HG02852 (cell line): ENCODE measurements around the gene MRRF.
"Not testable (repeated sequence)": the region's sequence is repeated elsewhere in the genome, so short reads cannot be mapped to it uniquely, and the experiment has no call there.

Source experiments
- ATAC-seq: cut with Tn5 transposase; IDR thresholded peaks from one replicate; pipeline ENCODE4 v1.9.1; 2021; ENCODE audit warnings: mild to moderate bottlenecking, moderate library complexity; ENCODE audit not compliant: unreplicated experiment

MRRF gene

DNA sequence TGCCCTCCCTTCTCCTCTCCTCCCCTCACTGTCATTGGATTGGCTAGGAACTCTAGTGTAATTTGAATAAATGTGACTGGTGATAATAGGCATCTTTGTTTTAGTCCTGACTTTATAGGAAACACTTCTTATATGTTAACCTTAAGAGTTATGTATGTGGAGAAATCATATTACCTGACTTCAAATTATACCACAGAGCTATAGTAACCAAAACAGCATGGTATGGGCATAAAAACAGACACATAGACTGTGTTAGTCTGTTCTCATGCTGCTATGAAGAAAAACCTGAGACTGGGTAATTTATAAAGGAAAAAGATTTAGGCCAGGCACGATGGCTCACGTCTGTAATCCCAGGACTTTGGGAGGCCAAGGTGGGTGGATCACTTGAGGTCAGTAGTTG is 9.4 kb downstream of the MRRF start:
- no peak for ATAC-seq

DNA sequence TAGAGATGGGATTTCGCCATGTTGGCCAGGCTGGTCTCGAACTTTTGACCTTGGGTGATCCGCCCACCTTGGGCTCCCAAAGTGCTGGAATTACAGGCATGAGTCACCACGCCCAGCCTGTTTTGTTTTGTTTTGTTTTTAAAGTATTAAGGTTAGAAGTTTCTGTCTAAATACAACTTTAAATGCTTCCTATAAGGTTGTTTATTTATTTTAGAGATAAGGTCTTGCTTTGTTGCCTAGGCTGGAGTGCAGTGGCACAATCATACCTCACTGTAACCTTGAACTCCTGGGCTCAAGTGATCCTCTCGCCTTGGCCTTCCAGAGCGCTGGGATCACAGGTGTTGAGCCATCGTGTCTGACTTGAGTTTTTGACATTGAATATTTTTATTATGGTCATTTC is 11.4 kb downstream of the MRRF start:
- ATAC-seq: no peak

DNA sequence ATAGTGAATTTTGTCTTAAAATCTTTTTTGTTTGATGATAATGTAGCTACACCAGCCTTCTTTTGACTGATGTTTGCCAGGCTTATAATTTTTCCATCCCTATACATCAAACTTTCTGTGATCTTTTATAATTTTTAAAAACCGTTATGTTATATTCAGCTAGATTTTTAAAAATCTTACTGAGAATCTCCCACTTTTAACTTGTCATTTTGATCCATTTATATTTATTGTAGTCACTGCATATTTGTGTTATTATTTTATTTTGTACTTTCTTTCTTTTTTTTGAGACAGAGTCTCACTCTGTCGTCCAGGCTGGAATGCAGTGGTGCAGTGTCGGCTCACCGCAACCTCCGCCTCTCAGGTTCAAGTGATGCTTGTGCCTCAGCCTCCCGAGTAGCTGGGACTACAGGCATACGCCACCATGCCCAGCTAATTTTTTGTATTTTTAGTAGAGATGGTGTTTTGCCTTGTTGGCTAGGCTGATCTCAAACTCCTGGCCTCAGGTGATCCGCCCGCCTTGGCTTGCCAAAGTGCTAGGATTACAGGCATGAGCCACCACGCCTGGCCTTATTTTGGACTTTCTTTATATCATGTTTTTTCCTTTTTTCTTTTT is 12.7 kb downstream of the MRRF start:
- ATAC-seq: no peak

DNA sequence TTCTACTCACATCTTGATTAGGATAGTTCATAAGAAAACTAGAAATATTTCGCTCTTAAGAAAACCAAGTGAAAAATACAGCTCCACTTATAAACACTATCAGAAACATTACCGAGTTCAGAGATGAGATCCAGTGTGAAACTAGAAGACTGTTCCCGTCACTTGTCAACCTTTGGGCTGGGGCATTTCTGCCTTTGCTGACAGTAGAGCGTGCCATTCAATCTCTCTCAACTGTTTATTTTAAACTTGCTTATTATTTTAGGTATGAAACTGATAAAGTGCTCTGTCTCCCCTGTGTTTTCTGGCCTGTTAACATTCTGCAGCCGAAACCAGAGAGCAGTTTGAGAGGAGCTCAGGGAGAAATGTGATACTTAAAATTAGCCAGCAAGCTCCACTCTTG is 16.7 kb downstream of the MRRF start:
- no peak for ATAC-seq

DNA sequence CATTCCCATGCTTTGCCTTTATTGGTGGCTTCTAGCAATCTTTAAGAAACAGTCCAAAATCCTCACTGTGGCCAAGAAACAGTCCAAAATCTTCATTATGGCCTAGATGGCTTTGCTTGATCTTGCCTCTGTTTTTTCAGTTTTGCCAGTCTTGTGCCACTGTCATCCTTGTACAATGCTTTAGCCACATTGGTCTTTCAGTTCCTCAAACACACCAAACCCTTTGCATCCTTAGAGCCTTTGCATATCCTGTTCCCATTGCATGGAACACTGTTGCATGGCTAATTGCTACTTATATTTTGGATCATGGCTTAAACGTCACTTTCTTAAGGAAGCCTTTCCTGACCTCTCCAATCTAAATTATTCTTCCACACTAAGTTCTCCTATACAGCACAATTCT is 22.1 kb downstream of the MRRF start:
- ATAC-seq: peak; percentile 61

DNA sequence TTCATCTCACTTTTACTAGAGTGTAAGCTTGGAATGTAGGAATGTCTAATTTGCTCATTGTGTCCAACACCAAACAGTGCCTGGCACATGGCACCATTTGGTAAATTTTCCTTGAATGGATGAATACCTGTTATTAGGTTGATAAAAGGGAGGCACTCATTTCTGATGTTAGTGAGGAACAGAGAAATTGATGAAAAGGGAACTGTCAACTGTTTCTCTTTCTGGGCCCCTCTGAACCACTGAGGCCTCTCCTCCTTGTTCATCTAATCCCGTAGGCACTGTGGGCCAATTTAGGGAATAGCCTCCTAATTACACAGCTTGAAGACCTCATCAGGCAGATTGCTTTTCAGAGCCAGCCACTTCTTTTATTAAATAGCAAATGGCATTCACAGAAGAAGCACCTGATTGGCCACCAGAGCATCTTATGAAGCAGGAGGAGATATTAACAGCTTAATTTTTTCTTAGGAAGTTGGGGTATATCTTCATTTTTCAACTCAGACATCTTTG is 22.6 kb downstream of the MRRF start:
- no peak for ATAC-seq

DNA sequence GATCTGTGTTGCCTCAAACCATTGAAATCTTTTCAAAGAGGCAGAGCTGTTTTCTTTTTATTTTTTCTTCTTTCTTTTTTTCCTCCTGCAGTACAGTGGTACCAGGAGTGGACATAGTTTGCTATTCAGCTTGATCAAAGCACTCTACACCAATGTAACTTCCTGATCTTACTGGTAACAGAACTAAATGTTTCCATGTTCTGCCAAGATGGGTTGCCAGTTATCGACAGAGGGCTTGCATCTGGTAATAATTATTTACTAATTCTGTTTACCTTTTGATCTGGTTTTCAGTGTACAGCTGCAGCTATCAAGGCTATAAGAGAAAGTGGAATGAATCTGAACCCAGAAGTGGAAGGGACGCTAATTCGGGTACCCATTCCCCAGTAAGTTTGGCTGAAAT is 26.8 kb downstream of the MRRF start:
- ATAC-seq: no peak

DNA sequence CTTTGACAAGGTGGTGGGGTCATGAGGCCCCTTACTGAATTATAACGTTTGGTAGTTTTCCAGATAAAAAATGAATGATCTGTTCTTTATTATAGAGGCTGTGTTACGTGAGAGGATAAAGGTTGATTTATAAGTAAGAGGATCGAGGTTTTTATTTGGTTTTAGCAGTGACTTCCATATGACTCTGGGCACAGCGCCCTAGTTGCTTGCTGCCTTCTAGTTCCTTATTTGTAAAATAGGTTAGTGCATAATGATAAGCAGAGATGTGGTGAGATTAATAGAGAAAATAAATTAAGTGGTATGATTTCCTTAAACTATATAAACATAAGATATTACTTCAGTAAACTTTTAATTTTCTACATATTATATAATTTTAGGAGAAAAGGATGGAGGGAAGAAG is 29.8 kb downstream of the MRRF start:
- ATAC-seq: no peak

DNA sequence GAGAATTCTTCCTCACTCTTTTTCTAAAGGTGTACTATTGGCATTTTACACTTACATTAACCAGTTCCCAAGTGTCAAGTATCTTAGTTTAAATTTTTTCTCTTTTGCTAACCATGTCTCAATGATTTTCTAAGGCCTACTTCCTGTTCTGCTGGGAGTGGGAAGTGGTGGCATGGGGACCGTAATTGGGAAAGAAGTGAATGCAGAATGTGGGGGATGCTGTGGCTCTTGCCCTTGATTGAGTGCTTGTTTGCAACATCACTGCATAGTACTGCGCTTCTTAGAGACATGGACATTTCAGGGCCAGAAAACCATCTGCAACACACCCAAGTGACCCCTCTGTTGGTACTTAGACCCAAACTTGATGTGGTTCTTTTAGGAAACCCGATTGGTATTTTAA is 32.8 kb downstream of the MRRF start:
- ATAC-seq: no peak

DNA sequence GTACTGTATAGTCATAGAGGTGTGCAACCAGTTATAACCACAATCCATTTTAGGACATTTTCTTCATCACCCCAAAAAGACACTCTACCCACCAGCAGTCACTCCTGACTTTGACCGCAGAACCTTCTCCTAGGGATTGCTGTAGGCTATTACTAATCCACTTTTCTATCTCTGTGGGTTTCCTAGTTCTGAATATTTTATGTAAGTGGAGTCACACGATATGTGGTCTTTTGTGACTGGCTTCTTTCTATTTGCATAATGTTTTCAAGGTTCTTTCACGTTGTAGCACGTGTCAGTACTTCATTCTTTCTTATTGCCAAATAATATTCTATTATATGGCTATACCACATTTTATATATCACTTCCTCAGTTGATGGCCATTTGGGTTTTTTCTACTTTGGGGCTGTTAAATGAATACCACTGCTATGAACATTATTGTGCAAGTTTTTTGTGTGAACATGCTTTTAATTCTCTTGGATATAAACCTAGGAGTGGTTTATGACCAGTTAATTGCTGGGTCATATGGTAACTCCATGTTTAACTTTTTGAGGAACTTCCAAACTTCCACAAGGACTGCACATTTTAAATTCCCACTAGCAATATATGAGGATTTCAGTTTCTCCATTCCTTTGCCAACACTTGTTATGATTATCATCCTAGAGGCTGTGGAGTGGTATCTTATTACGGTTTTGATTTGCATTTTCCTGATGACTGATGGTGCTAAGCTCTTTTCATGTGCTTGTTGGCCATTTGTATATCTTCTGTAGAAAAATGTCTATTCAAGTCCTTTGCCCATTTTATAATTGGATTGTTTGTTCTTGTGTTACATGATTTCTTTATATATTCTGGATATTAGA is 37.8 kb downstream of the MRRF start:
- no peak for ATAC-seq

DNA sequence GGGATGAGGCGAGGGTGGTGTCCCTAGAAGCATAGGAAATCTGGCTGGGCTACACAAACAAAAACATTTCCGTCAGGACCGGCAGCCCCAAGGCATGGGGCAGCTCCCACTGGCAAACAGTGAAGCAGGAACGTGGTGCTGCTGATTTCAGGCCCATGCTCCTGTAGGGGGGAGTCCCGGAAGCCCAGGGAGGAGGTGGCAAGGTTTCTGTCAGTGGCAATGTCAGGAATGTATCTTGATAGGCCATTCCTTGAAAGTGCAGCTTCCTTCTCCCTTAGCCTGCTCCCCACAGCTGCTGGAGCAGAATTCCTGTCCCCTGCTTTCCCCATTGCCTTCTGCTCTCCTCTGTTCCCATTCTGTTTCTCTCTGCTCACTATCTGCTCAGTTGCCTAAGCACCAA is 42.4 kb downstream of the MRRF start:
- ATAC-seq: no peak

DNA sequence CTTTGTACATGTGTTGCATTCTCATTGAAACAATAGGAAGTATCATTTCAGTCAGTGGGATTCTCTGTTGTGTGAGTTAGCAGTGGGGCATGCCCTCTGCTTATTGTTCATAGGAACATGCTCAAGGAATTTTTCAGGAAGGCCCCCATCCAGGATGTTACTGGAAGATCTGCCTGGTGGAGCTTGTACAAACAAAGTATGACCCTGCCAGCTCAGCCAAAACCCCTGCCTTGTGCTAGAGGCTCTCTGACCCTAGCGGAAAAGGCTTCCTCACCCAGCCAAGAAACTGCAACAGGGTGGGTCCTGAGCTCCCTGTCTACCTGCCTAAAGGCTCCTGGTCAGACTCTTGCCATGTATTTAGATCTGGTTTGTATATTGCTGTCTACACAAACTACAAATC is 43.2 kb downstream of the MRRF start:
- ATAC-seq: no peak

DNA sequence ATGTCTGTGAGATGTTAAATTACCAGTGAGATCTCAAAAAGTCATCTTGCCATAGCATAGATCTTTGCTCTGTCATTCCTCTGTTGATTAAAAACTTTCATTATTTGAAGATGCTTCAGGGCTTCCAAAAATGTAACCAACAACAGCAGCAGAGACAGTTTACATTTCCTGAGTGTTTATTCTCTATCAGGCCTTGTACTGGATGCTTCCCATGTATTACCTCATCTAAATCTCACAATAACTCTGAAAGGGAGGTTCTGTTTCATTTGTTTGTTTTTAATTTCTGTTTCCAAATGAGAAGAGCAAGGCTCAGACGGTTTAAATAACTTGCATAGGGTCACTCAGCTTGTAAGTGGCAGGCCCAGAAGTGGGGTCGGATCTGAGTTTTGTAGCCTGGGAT is 45.2 kb downstream of the MRRF start:
- no peak for ATAC-seq

DNA sequence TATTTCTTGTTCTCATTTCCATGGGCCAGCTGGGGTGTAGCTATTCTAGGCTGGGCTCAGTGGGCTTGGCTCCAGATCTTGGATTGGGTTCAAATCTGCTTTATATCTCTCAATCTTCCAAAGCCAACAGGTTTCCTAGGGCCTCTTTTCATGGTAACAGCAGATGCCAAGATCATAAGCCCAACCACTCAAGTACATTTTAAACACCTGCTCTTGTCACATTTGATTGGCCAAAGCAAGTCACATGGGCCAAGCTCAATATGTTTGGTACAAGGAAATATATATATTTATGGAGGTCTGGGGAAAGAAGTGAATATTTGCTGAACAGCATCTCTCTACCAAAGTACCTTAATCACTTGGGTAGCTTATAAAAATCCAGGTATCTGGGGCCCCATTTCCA is 49.5 kb downstream of the MRRF start:
- ATAC-seq: no peak

DNA sequence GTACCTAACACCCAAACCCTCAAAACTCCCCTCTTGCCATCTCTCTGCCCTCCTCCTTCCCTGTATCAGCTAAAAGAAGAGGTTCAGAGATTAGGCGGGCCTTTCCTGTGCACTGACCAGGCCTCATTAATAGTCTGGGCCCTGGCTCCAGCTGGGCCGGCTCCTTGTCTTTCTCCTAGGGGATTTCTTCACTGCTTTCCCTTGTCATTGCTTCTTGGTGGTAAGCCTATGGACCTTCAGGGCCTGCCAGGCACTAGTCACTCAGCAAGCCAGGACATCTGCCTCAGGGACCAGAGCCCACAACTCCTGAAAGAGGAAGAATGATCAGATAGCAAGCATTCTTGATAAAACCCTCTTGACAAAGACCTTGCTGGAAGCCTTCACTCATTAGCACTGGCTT is 50.9 kb downstream of the MRRF start:
- no peak for ATAC-seq

DNA sequence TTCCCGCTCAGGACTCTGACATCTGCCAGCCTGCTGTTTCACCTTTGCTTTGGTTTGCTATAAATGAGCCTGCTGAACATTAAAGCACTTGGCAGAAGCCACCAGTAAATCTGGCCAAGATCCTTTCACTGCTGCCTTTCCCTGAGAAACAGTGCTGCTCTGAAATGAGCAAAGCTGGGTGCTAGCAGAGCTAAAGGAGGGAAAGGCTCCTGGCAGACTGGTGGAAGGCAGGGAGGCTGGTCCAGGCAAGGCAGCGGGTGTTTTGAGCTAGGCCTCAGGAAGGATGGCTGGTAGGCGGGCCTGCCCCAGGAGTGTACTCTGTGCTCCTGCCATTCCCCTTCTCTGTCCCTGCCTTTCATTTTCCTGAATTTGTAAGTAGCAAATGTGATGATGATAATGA is 53.6 kb downstream of the MRRF start:
- ATAC-seq: no peak

DNA sequence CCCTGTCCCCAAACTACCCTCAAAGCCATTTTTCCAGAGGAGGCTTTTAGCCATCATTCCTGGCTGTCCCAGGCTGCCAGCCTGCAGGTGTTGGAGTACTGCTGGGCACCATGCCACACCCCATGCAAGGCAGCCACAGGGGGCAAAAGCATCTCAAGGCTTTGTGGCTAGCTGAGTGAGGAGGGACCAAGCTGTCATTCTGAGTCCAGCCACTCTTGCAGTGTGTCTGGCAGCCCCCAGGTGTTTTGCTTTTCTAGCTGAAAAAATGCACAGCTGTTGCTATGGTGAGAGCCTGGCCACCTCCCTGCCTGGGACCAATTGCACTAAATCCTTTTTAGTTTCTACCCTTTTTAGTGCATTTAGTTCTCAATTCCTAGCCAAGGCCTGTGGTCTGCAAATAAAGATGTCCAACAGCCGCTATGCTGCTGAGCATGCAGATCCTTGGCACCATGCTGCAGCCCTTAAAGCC is 55.8 kb downstream of the MRRF start:
- no peak for ATAC-seq

DNA sequence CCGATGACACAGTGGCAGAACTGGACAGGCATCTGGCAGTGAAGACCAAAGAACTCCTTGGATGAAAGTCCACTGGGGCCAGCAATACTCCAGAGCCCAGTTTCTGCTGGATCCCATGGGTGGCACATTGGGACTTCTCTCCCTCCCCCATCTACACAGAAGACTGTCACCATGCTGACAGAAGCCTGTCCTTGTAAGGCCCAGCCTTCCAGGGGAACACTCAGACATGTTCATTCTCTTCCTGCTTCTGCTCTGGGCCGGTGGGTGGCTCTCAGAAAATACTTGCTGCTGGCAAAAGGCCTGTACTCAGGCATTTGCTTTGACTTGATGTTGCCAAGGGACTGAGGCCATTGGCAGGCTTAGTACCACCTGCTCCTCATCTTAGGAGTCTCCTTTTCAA is 57.9 kb downstream of the MRRF start:
- ATAC-seq: no peak

DNA sequence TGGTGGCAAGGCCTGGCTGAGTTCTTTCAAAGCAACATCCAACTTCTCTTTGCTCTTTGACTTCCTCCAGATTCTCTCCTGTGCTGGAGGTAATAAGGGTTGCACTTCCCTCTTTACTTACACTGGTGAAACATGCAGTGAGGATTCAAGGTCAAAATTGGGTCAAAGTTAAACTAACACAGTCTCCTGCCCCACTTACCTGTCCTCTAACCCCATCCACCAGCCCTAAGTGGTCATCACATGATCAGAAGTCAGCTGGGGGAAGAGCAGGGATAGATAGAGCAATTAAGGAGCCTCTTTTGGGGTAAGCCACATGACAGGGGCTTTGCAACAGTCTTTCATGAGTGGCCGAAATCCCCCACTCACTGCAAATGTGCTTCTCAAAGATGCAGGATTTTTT is 60.0 kb downstream of the MRRF start:
- ATAC-seq: not testable (repeated sequence)

DNA sequence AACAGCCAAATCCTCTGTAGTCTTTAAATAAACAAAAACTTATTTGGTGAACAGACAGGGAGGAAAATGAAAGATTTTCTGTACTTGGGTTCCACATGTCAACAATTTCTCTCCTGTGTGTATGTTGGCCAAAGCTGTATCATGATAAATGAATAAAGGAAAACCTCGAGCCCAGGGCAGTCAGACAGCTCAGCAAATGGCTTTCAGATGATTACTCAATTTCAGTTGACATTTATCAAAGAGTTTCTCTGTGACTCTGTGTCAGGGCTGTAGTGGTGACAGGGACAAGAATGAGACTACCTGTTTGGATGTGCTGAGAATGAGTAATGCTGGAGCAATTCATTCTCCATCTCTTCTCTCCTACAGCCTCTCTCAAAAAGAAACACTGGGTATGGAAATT is 60.4 kb downstream of the MRRF start:
- ATAC-seq: no peak

DNA sequence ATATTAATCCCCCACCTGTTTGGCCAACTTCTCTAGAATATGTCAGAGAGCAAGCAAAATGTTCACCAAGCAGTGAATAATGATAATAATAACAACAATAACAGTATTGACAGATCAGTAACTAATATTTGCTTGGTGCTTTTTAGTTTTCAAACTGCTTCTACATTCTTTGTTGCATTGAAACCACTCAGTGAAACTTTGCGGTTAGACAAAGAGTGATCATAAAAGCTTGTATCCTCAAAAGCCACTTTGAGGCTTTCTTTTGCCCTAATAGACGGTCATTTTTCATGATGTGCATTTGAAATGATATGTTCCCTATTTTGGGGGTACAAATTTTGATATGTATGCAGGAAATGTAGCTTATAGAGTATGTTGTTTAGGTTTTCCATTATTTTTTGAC is 62.5 kb downstream of the MRRF start:
- no peak for ATAC-seq

DNA sequence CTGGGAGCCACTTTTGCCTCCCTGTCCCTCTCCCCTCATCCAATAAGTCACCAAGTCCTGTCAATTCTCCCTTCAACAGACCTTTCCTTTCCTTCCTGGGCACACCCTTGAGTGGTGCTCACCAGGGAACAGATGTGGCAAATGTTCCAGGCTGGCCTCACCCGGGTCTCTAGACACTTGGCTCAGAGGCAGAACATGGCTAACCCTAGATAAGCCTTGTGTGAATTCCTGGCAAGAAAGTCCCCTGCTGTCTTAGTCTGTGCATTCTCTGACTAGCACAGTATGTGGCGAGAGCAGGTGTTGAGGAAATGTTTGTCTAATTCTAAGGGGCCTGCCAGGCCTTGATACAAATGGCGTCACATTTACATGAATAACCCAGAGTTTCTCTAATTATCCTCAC is 64.9 kb downstream of the MRRF start:
- no peak for ATAC-seq
